B cell (primary cell): ENCODE data around the gene EIF3J.

Experiments
- EZH2 ChIP-seq: IDR thresholded peaks from 2 replicates; pipeline ENCODE4 v1.6.1; 2012; ENCODE audit warnings: borderline replicate concordance, low read depth, mild to moderate bottlenecking, moderate library complexity, low read length; ENCODE audit not compliant: insufficient read depth, poor library complexity, severe bottlenecking
- TF ChIP-seq, protein P1 (sequence below): fragments of 200-600 bp; IDR thresholded peaks from one replicate; pipeline ENCODE4 v1.8.0; 2022; ENCODE audit warnings: antibody characterized with exemption, mild to moderate bottlenecking

DNA sequence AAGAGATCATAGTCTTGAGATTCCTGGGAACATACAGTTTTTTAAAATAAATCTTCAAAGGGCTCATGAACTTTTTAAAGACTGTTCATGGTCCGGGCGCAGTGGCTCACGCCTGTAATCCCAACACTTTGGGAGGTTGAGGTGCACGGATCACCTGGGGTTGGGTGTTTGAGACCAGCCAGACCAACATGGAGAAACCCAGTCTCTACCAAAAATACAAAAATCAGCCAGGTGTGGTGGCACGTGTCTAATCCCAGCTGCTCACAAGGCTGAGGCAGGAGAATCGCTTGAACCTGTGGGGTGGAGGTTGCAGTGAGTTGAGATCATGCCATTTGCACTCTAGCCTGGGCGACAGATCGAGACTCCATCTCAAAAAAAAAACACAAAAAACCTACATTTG lies 41.4 kb upstream of the EIF3J start:
- TF ChIP-seq, protein P1, sequence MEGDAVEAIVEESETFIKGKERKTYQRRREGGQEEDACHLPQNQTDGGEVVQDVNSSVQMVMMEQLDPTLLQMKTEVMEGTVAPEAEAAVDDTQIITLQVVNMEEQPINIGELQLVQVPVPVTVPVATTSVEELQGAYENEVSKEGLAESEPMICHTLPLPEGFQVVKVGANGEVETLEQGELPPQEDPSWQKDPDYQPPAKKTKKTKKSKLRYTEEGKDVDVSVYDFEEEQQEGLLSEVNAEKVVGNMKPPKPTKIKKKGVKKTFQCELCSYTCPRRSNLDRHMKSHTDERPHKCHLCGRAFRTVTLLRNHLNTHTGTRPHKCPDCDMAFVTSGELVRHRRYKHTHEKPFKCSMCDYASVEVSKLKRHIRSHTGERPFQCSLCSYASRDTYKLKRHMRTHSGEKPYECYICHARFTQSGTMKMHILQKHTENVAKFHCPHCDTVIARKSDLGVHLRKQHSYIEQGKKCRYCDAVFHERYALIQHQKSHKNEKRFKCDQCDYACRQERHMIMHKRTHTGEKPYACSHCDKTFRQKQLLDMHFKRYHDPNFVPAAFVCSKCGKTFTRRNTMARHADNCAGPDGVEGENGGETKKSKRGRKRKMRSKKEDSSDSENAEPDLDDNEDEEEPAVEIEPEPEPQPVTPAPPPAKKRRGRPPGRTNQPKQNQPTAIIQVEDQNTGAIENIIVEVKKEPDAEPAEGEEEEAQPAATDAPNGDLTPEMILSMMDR = no peak
- no peak for TF ChIP-seq EZH2
